Esophagus squamous epithelium (tissue), 5 donors: Measurements from ENCODE around the gene KANSL1. TPM values are rescaled to one million over a fixed set of nuclear protein-coding genes. Genes with fewer than 3 reads are reported as not detected.
A peak's percentile ranks its signal among the peaks of the same experiment; 100 is the strongest.

Experiments used
- DNase-seq: peaks from one replicate; lab custom pipeline; 2025; lab: John Stamatoyannopoulos, UW
- H3K27ac ChIP-seq, 4 donors: fragments of 200-600 bp; sonication (generic); one replicate each; pipeline ENCODE4 v1.5.1; 2016 to 2019; ENCODE audit warnings: mild to moderate bottlenecking in 1 of 4
- H3K27me3 ChIP-seq, 4 donors: fragments of 200-600 bp; sonication (generic); 1 replicate in 3 of 4; 2 replicates in 1 of 4; pipeline versions ENCODE4 v1.5.1 to v1.6.0; 2017 to 2021; ENCODE audit warnings: antibody characterized with exemption in 1 of 4
- H3K36me3 ChIP-seq, 3 donors: fragments of 200-600 bp; sonication (generic); one replicate each; pipeline ENCODE4 v1.5.1; 2016 to 2019
- H3K4me1 ChIP-seq, 3 donors: fragments of 200-600 bp; sonication (generic); one replicate each; pipeline ENCODE4 v1.5.1; 2017 to 2019
- H3K4me3 ChIP-seq, 4 donors: fragments of 200-600 bp; sonication (generic); 1 replicate in 3 of 4; 2 replicates in 1 of 4; pipeline ENCODE4 v1.5.1; 2016 to 2019; ENCODE audit warnings: mild to moderate bottlenecking in 2 of 4, moderate library complexity in 1 of 4
- H3K9me3 ChIP-seq, 3 donors: fragments of 200-600 bp; sonication (generic); one replicate each; pipeline ENCODE4 v1.5.1; 2016 to 2019
- CTCF ChIP-seq, 6 experiments: fragments of 450-650 bp in 4 of 6; fragments of 200-600 bp in 2 of 6; sonication (generic) in 2 of 6; IDR thresholded peaks; one replicate each; pipeline ENCODE4 v1.5.1; 2016 to 2019; ENCODE audit warnings: antibody characterized with exemption in 6 of 6, mild to moderate bottlenecking in 4 of 6, moderate library complexity in 4 of 6
- POLR2A ChIP-seq, 4 donors: fragments of 450-650 bp; IDR thresholded peaks; one replicate each; pipeline ENCODE4 v1.6.1; 2017; ENCODE audit warnings: antibody characterized with exemption in 4 of 4, mild to moderate bottlenecking in 4 of 4, moderate library complexity in 3 of 4
- WGBS, 2 donors: methylation state at CpG; one replicate each; pipeline ENCODE4 v1.1.5; 2018; 5-methylcytosine and 5-hydroxymethylcytosine counted together
- intact Hi-C: fragments of 100-400 bp; cut with DNase I; formaldehyde crosslinking; loops from one replicate; pipeline ENCODE4 v1.15.0; 2022
- total RNA-seq, 4 donors: library from RNA; depleted of rRNA; stranded (reverse); fragments of >200 nt; gene quantifications; one replicate each; pipeline ENCODE4 v1.1.0, GENCODE V29; 2016
- donor health status: DM: yes; HTN: yes; CAD: no.

Gene KANSL1
- total RNA-seq, 4 donors from 2014 or later, result 31.0 to 79.0 (median 51.8) TPM

GRCh38 chr17:46003907-46004748, 189.1 kb downstream of the KANSL1 start:
- DNase-seq, result no peak
- Histone ChIP-seq H3K4me3 (no peak overlapping the region), H3K27ac (peak overlapping the region in 3 of 4 donors; percentile 7 to 45 (median 39)), H3K4me1 (peaks cover 4 to 65% (median 4%) of the 10 kb centered on the region in 3 donors), H3K27me3 (no peaks in the 10 kb centered on the region), H3K36me3 (no peaks in the 10 kb centered on the region), H3K9me3 (no peaks in the 10 kb centered on the region)
- WGBS, 2 donors, result 22 to 35% methylated on average over 2 to 5 of the region's 6 CpGs
- no peak for TF ChIP-seq POLR2A (IDR thresholded peaks at IDR 0.05)
- TF ChIP-seq CTCF (IDR thresholded peaks at IDR 0.05), result no peak
- intact Hi-C loops, result no loop called here

- H3K4me3 ChIP-seq, result no peak overlapping the region
- no peaks in the 10 kb centered on the region for H3K36me3 ChIP-seq
- H3K4me1 ChIP-seq, result peaks cover 4 to 68% (median 4%) of the 10 kb centered on the region in 3 donors
- no peak overlapping the region for H3K27ac ChIP-seq
- intact Hi-C loops, result no loop called here
- no peak for DNase-seq
- no peaks in the 10 kb centered on the region for H3K9me3 ChIP-seq
- no peaks in the 10 kb centered on the region for H3K27me3 ChIP-seq
- TF ChIP-seq POLR2A (IDR thresholded peaks at IDR 0.05), result no peak
- no peak for TF ChIP-seq CTCF (IDR thresholded peaks at IDR 0.05)
- WGBS, 2 donors, result 61 to 70% methylated on average over 7 of the region's 7 CpGs
Observed at GRCh38 chr17:46002973-46003316, 190.3 kb downstream of the KANSL1 start.

GRCh38 chr17:46002311-46002972, 190.8 kb downstream of the KANSL1 start:
- Histone ChIP-seq H3K9me3 (no peaks in the 10 kb centered on the region), H3K4me3 (no peak overlapping the region), H3K4me1 (peaks cover 4 to 68% (median 4%) of the 10 kb centered on the region in 3 donors), H3K27ac (no peak overlapping the region), H3K36me3 (no peaks in the 10 kb centered on the region), H3K27me3 (no peaks in the 10 kb centered on the region)
- intact Hi-C loops, result no loop called here
- peak; percentile 96 to 98 (median 98) for TF ChIP-seq CTCF (IDR thresholded peaks at IDR 0.05)
- no peak for TF ChIP-seq POLR2A (IDR thresholded peaks at IDR 0.05)
- WGBS, 2 donors, result 20 to 24% methylated on average over 5 to 8 of the region's 8 CpGs
- no peak for DNase-seq

- TF ChIP-seq CTCF (IDR thresholded peaks at IDR 0.05) (no peak), POLR2A (IDR thresholded peaks at IDR 0.05) (no peak)
- intact Hi-C loops, result no loop called here
- WGBS, 2 donors, result 71 to 74% methylated on average over 13 of the region's 13 CpGs
- no peak for DNase-seq
- Histone ChIP-seq H3K27ac (no peak overlapping the region), H3K36me3 (no peaks in the 10 kb centered on the region), H3K4me3 (no peak overlapping the region), H3K9me3 (no peaks in the 10 kb centered on the region), H3K4me1 (peaks cover 4 to 68% (median 4%) of the 10 kb centered on the region in 3 donors), H3K27me3 (no peaks in the 10 kb centered on the region)
Observed at GRCh38 chr17:46001390-46002310, 191.6 kb downstream of the KANSL1 start.
